HL-60/S4 treated with retinoic acid at 250 ng/mL for 4 days and 3 days (cell line): ENCODE data around the gene MCM5.
"Not testable (repeated sequence)": the region's sequence is repeated elsewhere in the genome, so short reads cannot be mapped to it uniquely, and the experiment has no call there.

ENCODE experiments used
- in situ Hi-C: fragments of 300-500 bp; cut with MboI; formaldehyde crosslinking; loops from 2 replicates; pipeline ENCODE4 v1.7.0; 2022; ENCODE audit warnings: low sequenced_read_pairs

MCM5 gene

DNA sequence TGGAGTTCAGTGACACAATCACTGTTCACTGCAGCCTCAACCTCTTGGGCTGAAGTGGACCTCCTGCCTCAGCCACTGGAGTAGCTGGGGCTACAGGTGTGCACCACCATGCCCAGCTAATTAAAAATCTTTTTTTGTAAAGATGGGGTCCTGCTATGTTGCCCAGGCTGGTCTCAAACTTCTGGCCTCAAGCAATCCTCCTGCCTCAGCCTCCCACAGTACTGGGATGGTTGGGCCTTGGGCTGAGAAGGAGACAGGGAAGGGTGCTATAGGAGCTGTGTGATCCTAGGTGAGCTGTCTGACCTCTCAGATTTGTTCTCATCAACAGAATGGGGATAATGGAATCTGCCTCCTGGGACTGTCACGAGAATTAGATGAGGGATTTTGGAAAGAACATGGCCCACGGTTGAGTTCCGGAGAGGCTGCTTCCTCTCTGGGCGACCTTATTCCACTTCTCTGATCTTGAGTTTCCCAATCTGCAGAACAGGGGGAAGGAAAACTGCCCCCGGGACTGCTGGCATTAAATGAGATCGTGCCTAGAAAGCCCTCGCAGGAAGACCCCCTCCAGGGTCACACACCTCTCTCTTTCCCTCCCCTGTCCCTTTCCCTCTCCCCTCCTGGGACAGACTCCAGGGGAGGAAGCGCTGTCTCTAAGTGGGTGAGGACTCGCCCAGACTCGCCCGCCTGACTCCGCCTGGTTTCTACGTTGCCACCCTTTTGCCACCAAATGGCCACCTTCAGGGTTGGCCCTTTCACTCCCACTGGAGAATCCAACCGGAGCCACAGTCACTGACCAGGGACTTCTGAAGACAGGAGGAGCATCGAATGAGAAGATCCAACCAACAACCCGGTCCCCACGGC, 50.1 kb downstream of the MCM5 start:
- in situ Hi-C loops = no loop called here

DNA sequence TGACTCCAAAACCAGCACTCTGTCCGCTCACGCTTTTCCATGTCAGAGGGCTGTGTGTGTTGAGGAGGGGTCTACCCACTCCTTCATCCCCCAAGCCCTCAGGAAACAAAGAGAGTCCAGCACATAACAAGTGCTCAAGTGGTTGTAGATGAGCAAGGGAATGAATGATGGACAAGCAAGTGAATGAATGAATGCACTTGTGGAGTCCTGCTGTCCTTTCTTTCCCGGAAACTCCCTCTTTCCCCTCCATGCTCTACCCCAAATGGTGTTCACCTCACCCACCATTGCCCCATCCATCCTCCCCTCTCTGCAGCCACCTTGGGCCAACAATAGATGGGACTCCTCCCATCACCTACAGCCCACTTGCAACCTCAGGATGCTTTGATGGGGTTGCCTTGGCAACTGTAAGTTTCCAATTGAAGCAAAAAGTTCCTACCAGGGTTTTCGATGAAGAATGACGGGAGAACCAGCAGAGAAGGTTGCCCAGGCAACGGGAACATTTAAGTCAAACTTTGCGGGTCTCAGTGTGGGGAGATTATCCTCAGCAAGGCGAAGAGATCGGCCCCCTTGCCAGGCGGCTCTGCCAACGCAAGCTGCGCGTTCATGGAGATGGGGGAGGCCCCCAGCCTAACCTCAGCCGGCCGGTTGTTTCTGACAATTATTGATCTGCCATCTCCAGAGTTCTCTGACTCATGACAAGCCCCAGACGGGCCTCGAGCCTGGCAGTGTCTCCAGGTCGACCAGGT, 51.1 kb downstream of the MCM5 start:
- in situ Hi-C loops = no loop called here

DNA sequence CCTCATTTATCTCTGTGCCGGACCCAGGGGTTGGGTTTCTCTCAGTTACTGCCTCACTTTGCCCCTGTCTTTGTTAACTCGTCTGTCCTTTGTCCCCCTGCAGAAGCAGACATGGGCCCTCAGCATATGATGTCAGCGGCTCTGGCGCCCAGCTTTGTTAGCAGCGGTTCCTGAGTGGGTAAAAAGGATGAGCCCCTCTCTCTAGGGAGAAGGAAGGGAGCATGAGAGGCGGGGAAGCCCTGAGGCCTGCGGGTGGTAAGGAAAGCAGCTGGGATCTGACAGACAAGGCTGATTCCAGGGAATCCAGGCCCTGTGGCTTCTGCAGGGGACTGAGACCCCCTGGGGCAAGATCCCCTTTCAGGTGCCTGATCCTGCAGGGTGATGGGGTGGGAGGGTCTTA, 51.7 kb downstream of the MCM5 start:
- in situ Hi-C loops = no loop called here

GRCh38 chr22:35452351-35452781, 52.4 kb downstream of the MCM5 start:
- in situ Hi-C loops = no loop called here

GRCh38 chr22:35452810-35453743, 53.1 kb downstream of the MCM5 start:
- in situ Hi-C loops = no loop called here

DNA sequence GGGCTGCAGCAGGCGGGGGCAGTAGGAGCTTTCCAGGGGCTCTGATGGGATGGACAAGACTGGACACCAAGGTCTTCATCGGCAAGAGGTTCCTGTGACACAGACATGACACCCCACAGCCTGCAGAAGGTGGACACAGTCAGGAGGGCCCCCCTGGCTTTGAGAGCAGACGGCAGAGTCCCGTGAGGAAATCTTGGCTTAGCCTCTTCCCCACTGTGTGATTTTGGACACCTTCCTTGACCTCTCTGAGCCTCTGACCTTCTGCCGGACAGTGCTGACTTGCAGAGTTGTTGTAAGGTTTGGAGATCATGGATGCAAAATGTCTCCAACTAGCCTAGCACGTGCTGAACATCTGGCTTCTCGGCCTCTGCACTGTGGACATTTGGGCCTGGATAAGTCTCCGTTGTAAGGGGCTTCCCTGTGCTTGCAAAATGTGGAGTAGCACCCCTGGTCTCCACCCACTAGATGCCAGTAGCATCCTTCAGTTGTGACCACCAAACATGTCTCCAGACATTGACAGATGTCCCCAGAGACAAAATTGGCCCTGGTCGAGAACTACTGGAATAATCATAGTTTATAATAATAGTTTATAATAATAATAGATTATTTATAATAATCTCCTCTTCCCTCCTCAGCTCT, 54.6 kb downstream of the MCM5 start:
- in situ Hi-C loops = no loop called here

GRCh38 chr22:35455529-35455928, 55.6 kb downstream of the MCM5 start:
- in situ Hi-C loops = no loop called here

- in situ Hi-C loops = no loop called here
Measured at GRCh38 chr22:35456757-35457156, 56.8 kb downstream of the MCM5 start.

- in situ Hi-C loops = no loop called here
Measured at GRCh38 chr22:35457729-35458546, 58.0 kb downstream of the MCM5 start.

- in situ Hi-C loops = no loop called here
Measured at GRCh38 chr22:35458547-35459422, 58.8 kb downstream of the MCM5 start.

DNA sequence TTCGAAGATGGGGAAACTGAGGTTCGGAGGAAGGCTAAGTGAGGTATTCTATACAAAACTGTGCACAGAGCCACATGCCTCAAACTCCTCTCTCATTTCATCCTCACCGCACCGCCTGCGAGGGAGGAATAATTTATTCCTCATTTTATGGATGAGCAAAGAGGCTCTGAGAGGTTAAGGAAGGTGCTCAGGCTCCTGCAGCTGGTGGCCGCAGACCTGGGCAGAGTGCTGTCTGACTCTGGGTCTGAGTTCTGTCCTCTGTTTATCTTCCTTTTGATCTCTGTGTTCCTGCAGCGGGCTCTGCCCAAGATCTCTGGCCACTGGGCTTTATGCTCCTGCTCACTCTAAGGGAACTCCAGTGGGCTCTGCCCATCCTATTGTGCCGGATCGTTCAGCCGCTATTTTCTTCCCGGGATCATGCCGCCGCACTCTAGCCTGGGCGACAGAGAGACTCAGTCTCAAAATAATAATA, 59.5 kb downstream of the MCM5 start:
- in situ Hi-C loops = no loop called here

DNA sequence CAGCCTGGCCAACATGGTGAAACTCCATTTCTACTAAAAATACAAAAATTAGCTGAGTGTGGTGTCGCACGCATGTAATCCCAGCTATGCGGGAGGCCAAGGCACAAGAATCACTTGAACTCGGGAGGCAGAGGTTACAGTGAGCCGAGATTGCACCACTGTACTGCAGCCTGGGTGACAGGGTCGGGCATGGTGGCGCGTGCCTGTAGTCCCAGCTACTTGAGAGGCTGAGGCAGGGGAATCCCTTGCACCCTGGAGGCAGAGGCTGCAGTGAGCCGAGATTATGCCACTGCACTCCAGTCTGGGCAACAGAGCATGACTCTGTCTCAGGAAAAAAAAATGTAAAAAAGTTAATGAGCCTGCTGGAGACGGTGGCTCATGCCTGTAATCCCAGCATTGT, 60.0 kb downstream of the MCM5 start:
- in situ Hi-C loops = not testable (repeated sequence)

DNA sequence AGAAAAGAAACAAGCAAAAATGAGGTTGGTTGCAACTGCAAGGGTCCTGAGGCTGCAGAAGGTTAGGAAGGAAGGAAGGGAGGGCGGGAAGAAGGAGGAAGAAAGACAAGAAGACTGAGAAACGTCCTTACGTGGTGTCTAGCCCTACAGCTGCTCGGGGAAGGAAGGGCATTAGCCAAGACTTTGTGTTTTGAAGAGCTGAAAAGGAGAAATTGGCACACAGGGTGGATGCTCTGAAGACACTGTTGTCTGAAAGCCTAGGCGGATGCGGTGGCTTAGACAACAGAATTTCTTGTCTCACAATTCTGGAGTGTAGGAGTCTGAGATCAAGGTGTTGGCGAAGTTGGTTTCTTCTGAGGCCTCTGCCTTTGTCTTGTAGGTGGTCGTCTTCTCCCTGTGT, 60.7 kb downstream of the MCM5 start:
- in situ Hi-C loops = no loop called here

DNA sequence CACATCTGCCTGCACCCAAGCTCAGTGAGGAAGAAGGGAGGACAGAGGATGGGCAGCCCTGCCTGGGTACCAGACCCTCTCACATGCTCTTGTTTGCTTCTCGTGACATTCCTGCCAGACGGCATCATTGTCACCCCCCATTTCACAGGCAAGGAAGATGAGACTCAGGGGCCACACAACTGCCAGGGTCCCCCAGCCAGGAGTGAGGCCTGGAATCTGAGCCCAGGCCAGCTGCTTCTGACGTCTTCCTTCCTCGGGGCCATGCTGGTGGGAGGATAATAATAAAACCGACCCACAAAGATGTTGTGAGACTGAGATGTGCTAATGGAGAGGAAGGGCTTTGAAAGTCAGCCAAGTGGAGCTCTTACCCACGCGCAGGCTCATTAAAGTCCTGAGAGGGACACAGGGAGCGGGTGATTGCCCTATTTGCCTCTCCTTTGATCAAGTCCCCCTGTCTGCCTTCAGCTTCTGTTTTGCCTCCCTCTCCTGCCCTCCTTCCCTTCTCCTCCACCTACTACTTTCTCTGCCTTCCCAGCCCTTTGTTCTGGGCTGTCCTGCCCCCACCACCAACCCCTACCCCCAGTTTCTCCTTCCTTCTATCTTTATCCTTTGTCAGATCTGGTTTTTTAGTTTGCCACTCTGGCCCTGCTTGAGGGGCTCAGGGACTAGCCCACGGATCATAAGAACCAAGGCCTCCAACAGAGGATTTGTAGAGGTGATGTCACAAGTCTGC, 62.7 kb downstream of the MCM5 start:
- in situ Hi-C loops = no loop called here

DNA sequence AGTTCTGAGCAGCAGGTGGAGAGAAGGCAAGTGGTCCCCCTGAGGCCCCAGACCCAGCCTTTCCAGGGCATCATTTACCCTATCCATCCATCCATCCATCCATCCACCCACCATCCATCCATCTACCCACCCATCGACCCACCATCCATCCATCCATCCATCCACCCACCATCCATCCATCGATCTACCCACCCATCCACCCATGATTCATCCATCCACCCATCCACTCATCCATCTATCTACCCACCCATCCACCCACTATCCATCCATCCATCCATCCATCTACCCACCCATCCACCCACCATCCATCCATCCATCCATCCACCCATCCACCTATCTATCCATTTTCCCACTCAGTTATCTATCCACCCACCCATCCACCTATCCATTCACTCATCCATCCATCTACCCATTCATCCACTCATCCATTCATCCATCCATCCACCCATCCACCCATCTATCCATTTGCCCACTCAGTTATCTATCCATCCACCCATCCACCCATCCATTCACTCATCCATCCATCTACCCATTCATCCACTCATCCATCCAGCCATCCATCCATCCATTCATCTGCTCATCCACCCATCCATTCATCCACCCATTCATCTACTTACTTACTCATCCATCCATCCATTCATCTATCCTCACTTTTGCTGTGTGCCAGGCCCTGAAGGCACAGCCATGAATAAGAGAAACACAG, 63.4 kb downstream of the MCM5 start:
- in situ Hi-C loops = no loop called here

DNA sequence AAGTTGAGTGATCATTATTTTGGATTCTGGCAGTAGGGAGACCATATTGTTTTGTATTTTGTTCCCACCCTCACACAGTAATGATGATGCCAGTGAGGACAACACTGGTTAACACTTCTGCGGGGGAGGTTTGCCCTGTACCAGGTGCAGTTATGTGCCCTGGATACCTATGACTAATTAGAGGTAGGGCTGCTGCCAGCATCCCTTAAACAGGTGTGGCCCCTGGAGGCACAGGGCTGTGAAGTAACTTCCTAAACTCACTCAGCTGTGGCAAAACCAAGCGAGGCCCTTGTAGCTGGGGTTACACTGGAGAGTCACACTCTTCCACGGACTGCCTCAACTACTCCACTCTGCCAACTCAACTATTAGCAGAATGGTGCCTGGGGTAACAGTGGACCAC, 64.5 kb downstream of the MCM5 start:
- in situ Hi-C loops = no loop called here

- in situ Hi-C loops = no loop called here
Measured at GRCh38 chr22:35465109-35465701, 65.3 kb downstream of the MCM5 start.
